K562 (cell line): ENCODE data around the gene ABAT. TPM values are rescaled to one million over a fixed set of nuclear protein-coding genes. Genes with fewer than 3 reads are reported as not detected.

Experiments used
- ATAC-seq: fragments of 200-7000 bp; cut with Tn5 transposase; 3 replicates; pipeline ENCODE4 v1.9.1; 2020; ENCODE audit warnings: moderate library complexity
- BruUV-seq: library from RNA; stranded (reverse); fragments of 400-500 nt; replicated peaks from 2 replicates; lab custom pipeline; 2021; lab: Mats Ljungman, UMichigan
- CTCF ChIA-PET: fragments of 300-600 bp; formaldehyde crosslinking; extraction: SDS; loops from one replicate; lab custom pipeline; 2021; ENCODE audit warnings: low intra/inter-chr PET ratio; lab: Yijun Ruan, JAX
- POLR2A ChIA-PET: fragments of 300-600, 350-650 bp; sonication (Branson Sonifier 250); formaldehyde crosslinking; extraction: SDS; loops from one replicate; lab custom pipeline; 2021; ENCODE audit warnings: antibody characterized with exemption, inconsistent platforms; lab: Yijun Ruan, JAX
- DNase-seq, 4 experiments: peaks; one replicate each; pipeline versions ENCODE4 v3.0.0 to v3.0.0-alpha.2; 2011 to 2018; ENCODE audit warnings: low spot score in 3 of 4, mixed read lengths in 3 of 4; ENCODE audit errors: extremely low read depth in 1 of 4
- FAIRE-seq: peaks from 2 replicates; lab custom pipeline; 2011; peaks lifted over from hg19 to GRCh38; lab: Jason Lieb, UNC
- H2AFZ ChIP-seq: 2 replicates; pipeline ENCODE4 v1.6.0; 2011; ENCODE audit warnings: low read depth, low read length, control low read depth, inconsistent platforms
- H3K27ac ChIP-seq: fragments of 200-600 bp; 3 replicates; pipeline ENCODE4 v1.8.0; 2011; ENCODE audit warnings: low read depth, mild to moderate bottlenecking, control low read depth, inconsistent platforms, low read length, moderate library complexity, mixed read lengths; ENCODE audit errors: extremely low read depth
- H3K27me3 ChIP-seq, 2 experiments: fragments of 300-600 bp in 1 of 2; 2 replicates in 1 of 2; 3 replicates in 1 of 2; pipeline versions ENCODE4 v1.6.0 to v1.8.0; 2011; ENCODE audit warnings: inconsistent platforms in 2 of 2, low read length in 2 of 2, mild to moderate bottlenecking in 1 of 2, mixed read lengths in 1 of 2, moderate library complexity in 1 of 2; ENCODE audit not compliant: control insufficient read depth in 2 of 2, insufficient read depth in 2 of 2
- H3K36me3 ChIP-seq: fragments of 300-600 bp; 3 replicates; pipeline ENCODE4 v1.8.0; 2011; ENCODE audit warnings: mild to moderate bottlenecking, low read length, inconsistent platforms; ENCODE audit not compliant: control insufficient read depth, insufficient read depth
- H3K4me1 ChIP-seq, 2 experiments: fragments of 200-600 bp in 1 of 2; replicated peaks in 1 of 2; 2 replicates in 1 of 2; 3 replicates in 1 of 2; pipeline versions ENCODE4 v1.5.1 to v1.8.0; 2011; ENCODE audit warnings: inconsistent platforms in 2 of 2, low read length in 2 of 2, mild to moderate bottlenecking in 1 of 2, mixed read lengths in 1 of 2, moderate library complexity in 1 of 2; ENCODE audit not compliant: control insufficient read depth in 2 of 2, insufficient read depth in 2 of 2
- H3K4me2 ChIP-seq: 2 replicates; pipeline ENCODE4 v1.6.1; 2011; ENCODE audit warnings: low read length, control low read depth, inconsistent platforms, mixed read lengths; ENCODE audit not compliant: insufficient read depth
- H3K4me3 ChIP-seq: fragments of 200-600 bp; sonication (generic), shearing (Covaris generic); 2 replicates; pipeline ENCODE4 v1.5.1; 2016; ENCODE audit warnings: control low read depth, inconsistent platforms
- H3K79me2 ChIP-seq: fragments of 200-600 bp; 3 replicates; pipeline ENCODE4 v1.8.0; 2011; ENCODE audit warnings: low read length, inconsistent platforms; ENCODE audit not compliant: control insufficient read depth, insufficient read depth
- H3K9ac ChIP-seq, 2 experiments: 2 replicates each; pipeline versions ENCODE4 v1.6.0 to v1.6.1; 2011; ENCODE audit warnings: low read depth in 2 of 2, low read length in 2 of 2, control low read depth in 1 of 2, inconsistent platforms in 1 of 2, mild to moderate bottlenecking in 1 of 2, mixed read lengths in 1 of 2; ENCODE audit not compliant: insufficient read depth in 1 of 2
- H3K9me1 ChIP-seq: one replicate; pipeline ENCODE4 v1.6.0; 2011; ENCODE audit warnings: inconsistent platforms, mild to moderate bottlenecking, low read length, moderate library complexity; ENCODE audit not compliant: control insufficient read depth, insufficient read depth
- H3K9me3 ChIP-seq: replicated peaks from 2 replicates; pipeline ENCODE4 v1.5.1; 2011; ENCODE audit warnings: low read depth, low read length, inconsistent platforms; ENCODE audit not compliant: control insufficient read depth, insufficient read depth
- H4K20me1 ChIP-seq: replicated peaks from 2 replicates; pipeline ENCODE4 v1.6.1; 2011; ENCODE audit warnings: low read length, inconsistent platforms, mixed read lengths; ENCODE audit not compliant: control insufficient read depth, insufficient read depth
- EP400 ChIP-seq: fragments of 450-650 bp; IDR thresholded peaks from 2 replicates; pipeline ENCODE4 v1.6.1; 2017; ENCODE audit warnings: antibody characterized with exemption, mild to moderate bottlenecking, moderate library complexity
- GABPB1 ChIP-seq: sonication (generic); formaldehyde crosslinking; IDR thresholded peaks from 2 replicates; pipeline ENCODE4 v1.8.0; 2022; ENCODE audit warnings: mild to moderate bottlenecking, missing genetic modification reagents
- MBD2 ChIP-seq: sonication (generic); IDR thresholded peaks from 2 replicates; pipeline ENCODE4 v1.6.1; 2016; ENCODE audit warnings: low read depth, borderline replicate concordance
- MCM2 ChIP-seq: fragments of 450-650 bp; IDR thresholded peaks from 2 replicates; pipeline ENCODE4 v1.6.1; 2017; ENCODE audit warnings: low read depth, mild to moderate bottlenecking
- NFE2L1 ChIP-seq: fragments of 450-650 bp; IDR thresholded peaks from 2 replicates; pipeline ENCODE4 v1.6.1; 2016; ENCODE audit warnings: missing genetic modification characterization, low read depth, mild to moderate bottlenecking, missing compliant biosample characterization, moderate library complexity, borderline replicate concordance
- NR2C1 ChIP-seq, 2 experiments: fragments of 450-650 bp; IDR thresholded peaks; 2 replicates each; pipeline ENCODE4 v1.6.1; 2017; ENCODE audit warnings: mild to moderate bottlenecking in 2 of 2, antibody characterized with exemption in 1 of 2, inconsistent platforms in 1 of 2, missing compliant biosample characterization in 1 of 2, missing genetic modification characterization in 1 of 2
- ZNF584 ChIP-seq: fragments of 200-800 bp; sonication (Bioruptor generic); IDR thresholded peaks from 2 replicates; pipeline ENCODE4 v1.6.1; 2016; ENCODE audit warnings: low read depth, mild to moderate bottlenecking, missing genetic modification characterization, missing compliant biosample characterization
- ZNF717 ChIP-seq: fragments of 250-450 bp; sonication (Bioruptor Pico); IDR thresholded peaks from 2 replicates; pipeline ENCODE4 v1.5.0; 2021
- ZNF77 ChIP-seq: fragments of 250-450 bp; sonication (Bioruptor Pico); IDR thresholded peaks from 2 replicates; pipeline ENCODE4 v1.5.0; 2020
- WGBS: fragments of 100-300 bp; shearing (Covaris generic); methylation state at CpG from one replicate; pipeline ENCODE4 v1.1.6; 2016; ENCODE audit warnings: low coverage, mixed read lengths; ENCODE audit not compliant: insufficient coverage; ENCODE audit errors: missing lambda C conversion rate; 5-methylcytosine and 5-hydroxymethylcytosine counted together
- in situ Hi-C: fragments of 300-500 bp; cut with MboI; formaldehyde crosslinking; loops from 4 replicates; pipeline ENCODE4 v1.15.0; 2018; ENCODE audit warnings: inconsistent platforms, mixed read lengths
- intact Hi-C: fragments of 100-400 bp; cut with micrococcal nuclease; formaldehyde crosslinking; loops from 2 replicates; pipeline ENCODE4 v1.14.2; 2022
- polyA plus RNA-seq, 8 experiments: library from polyadenylated mRNA; depleted of rRNA in 4 of 8; stranded (reverse) in 5 of 8; unstranded in 3 of 8; fragments of >200 nt; fragmentation: Nextera tagmentation in 2 of 8; fragmentation: Illumina TruSeq in 1 of 8; extraction: Ambion mirVana in 2 of 8; extraction: Trizol in 1 of 8; gene quantifications; 2 replicates each; pipeline versions ENCODE4 v1.2.1 to v1.2.3, GENCODE V29; 2011 to 2014; ENCODE audit warnings: inconsistent platforms in 1 of 8, missing spikeins in 1 of 8
- total RNA-seq, 7 experiments: library from RNA; depleted of rRNA in 6 of 7; stranded (reverse); fragments of >200 nt in 6 of 7; fragmentation: Illumina TruSeq in 2 of 7; extraction: Trizol in 2 of 7; gene quantifications; 2 replicates each; pipeline versions ENCODE4 v1.2.1 to v1.2.3, GENCODE V29; 2011 to 2021; ENCODE audit warnings: low replicate concordance in 1 of 7
- TF ChIP-seq, protein P1 (sequence below): fragments of 450-650 bp; IDR thresholded peaks from 2 replicates; pipeline ENCODE4 v1.6.1; 2016; ENCODE audit warnings: borderline replicate concordance

The ABAT gene
- total and polyA plus RNA-seq, 9 of the 15 experiments (the other 6 are each of a cell fraction or from before 2014, with no cell fraction given): 0.01 to 0.49 (median 0.10) TPM

- H3K9ac ChIP-seq: no peak overlapping the region
- in situ Hi-C loops: no loop called here
- DNase-seq: no peak
- TF ChIP-seq GABPB1 (CRISPR knock-in tag) (no peak), NR2C1 (IDR thresholded peaks at IDR 0.05) (no peak), NR2C1 (tag; IDR thresholded peaks at IDR 0.05) (no peak), NFE2L1 (tag) (no peak), MBD2 (no peak), EP400 (no peak), ZNF77 (CRISPR knock-in tag) (no peak), ZNF717 (no peak), ZNF584 (CRISPR knock-in tag) (no peak), MCM2 (no peak)
- TF ChIP-seq, protein P1, sequence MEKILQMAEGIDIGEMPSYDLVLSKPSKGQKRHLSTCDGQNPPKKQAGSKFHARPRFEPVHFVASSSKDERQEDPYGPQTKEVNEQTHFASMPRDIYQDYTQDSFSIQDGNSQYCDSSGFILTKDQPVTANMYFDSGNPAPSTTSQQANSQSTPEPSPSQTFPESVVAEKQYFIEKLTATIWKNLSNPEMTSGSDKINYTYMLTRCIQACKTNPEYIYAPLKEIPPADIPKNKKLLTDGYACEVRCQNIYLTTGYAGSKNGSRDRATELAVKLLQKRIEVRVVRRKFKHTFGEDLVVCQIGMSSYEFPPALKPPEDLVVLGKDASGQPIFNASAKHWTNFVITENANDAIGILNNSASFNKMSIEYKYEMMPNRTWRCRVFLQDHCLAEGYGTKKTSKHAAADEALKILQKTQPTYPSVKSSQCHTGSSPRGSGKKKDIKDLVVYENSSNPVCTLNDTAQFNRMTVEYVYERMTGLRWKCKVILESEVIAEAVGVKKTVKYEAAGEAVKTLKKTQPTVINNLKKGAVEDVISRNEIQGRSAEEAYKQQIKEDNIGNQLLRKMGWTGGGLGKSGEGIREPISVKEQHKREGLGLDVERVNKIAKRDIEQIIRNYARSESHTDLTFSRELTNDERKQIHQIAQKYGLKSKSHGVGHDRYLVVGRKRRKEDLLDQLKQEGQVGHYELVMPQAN: no peak
- TF ChIP-seq, all 486 proteins: peak for 0
- Histone ChIP-seq H3K9me1 (no peaks in the 10 kb centered on the region), H3K9me3 (no peaks in the 10 kb centered on the region), H4K20me1 (peaks cover 7% of the 10 kb centered on the region; the same call in 1 of the 2 replicates), H3K4me3 (no peak overlapping the region), H3K79me2 (no peaks in the 10 kb centered on the region), H3K27me3 (peaks cover 18 to 79% of the 10 kb centered on the region in 2 experiments; a peak in 4 of 5 replicates), H3K4me1 (no peaks in the 10 kb centered on the region; a peak in 1 of 5 replicates), H3K4me2 (no peak overlapping the region), H2AFZ (no peak overlapping the region), H3K36me3 (no peaks in the 10 kb centered on the region), H3K27ac (no peak overlapping the region)
- FAIRE-seq (no peak), ATAC-seq (0 out of 3 replicates have a peak, but pooled peaks have one; percentile 25)
- intact Hi-C loops: no loop called here
- ChIA-PET CTCF (no interaction called here), POLR2A (interaction anchor here (0.6 kb wide), 1 partner anchor 1353 kb away, joined by 3 read pairs; no protein-coding TSS in a partner anchor)
- BruUV-seq: no TSS peak
- WGBS: 5% methylated on average over 10 of the region's 12 CpGs
These were observed 101.7 kb downstream of the ABAT start for GRCh38 chr16:8776129-8776584.
